ENCODE data around the gene SLC29A2.

DNA sequence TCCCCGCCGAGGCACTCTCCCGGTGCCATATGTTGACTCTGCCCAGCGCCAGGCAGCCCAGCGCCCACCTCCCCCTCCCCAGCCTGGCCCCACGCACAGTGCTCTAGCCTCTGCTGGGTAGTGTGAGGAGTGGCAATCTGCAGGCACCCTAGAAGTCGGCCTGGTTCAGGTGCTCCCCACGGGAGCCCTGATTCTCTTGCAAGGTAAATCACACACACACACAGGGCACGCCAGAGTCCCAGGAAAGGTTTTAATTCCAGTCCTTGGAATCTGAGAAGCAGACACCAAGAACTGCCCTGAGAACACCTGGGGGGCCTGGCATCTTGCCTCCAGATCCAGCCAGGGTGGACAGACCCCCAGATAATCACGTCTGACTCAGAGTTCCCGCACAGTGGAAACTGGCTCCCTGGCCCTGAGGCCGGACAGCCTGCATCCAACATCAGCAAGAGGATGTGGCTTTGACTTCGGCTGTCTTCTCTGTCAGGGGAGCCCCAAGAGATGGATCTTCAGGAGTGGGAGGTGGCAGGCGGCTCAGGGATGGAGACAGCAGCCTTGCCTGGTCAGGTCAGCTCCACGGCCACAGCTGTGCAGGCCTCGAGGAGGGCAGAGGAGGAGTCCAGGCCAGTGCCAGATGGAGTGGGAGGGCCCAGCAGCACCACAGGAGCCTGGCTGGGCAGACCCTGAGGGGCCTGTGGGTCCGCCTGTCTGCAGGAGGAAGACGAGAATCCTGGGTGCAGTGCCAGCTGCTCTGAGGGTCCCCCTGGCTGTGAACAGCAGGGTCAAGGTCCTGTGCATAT, 34.3 kb downstream of the SLC29A2 start:
- TF ChIP-seq POLR2A (IDR thresholded peaks at IDR 0.05) (no peak), POLR2AphosphoS5 (IDR thresholded peaks at IDR 0.05) (no peak), EP300 (IDR thresholded peaks at IDR 0.05; ENCODE audit: low read depth) (no peak)
- TF ChIP-seq, protein P1, sequence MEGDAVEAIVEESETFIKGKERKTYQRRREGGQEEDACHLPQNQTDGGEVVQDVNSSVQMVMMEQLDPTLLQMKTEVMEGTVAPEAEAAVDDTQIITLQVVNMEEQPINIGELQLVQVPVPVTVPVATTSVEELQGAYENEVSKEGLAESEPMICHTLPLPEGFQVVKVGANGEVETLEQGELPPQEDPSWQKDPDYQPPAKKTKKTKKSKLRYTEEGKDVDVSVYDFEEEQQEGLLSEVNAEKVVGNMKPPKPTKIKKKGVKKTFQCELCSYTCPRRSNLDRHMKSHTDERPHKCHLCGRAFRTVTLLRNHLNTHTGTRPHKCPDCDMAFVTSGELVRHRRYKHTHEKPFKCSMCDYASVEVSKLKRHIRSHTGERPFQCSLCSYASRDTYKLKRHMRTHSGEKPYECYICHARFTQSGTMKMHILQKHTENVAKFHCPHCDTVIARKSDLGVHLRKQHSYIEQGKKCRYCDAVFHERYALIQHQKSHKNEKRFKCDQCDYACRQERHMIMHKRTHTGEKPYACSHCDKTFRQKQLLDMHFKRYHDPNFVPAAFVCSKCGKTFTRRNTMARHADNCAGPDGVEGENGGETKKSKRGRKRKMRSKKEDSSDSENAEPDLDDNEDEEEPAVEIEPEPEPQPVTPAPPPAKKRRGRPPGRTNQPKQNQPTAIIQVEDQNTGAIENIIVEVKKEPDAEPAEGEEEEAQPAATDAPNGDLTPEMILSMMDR (IDR thresholded peaks at IDR 0.05) = no peak

Data from transverse colon (tissue), 4 donors.